SU-DHL-6 (cell line): ENCODE results near the gene THOC1.

Experiments used
- H2AFZ ChIP-seq: fragments of 200-600 bp; sonication (generic); 2 replicates; pipeline ENCODE4 v1.6.1; 2014; ENCODE audit warnings: low read depth, mild to moderate bottlenecking, moderate library complexity, mixed read lengths, antibody characterized with exemption, low read length; ENCODE audit not compliant: severe bottlenecking
- H3F3A ChIP-seq: fragments of 200-600 bp; shearing (Covaris generic); 2 replicates; pipeline ENCODE4 v1.6.0; 2016; ENCODE audit warnings: antibody characterized with exemption, mild to moderate bottlenecking; ENCODE audit not compliant: insufficient read depth
- H3K27ac ChIP-seq: fragments of 200-600 bp; sonication (generic); 2 replicates; pipeline ENCODE4 v1.5.1; 2016; ENCODE audit warnings: low read depth, mild to moderate bottlenecking, low read length, moderate library complexity, mixed read lengths
- H3K27me3 ChIP-seq: fragments of 200-600 bp; sonication (generic), shearing (Covaris generic); 2 replicates; pipeline ENCODE4 v1.6.0; 2014; ENCODE audit warnings: mild to moderate bottlenecking, low read length
- H3K36me3 ChIP-seq: fragments of 200-600 bp; sonication (generic); 2 replicates; pipeline ENCODE4 v1.6.1; 2014; ENCODE audit warnings: mild to moderate bottlenecking, low read length, mixed read lengths
- H3K4me2 ChIP-seq: fragments of 300-600, 200-600 bp; shearing (Covaris generic), sonication (generic); 2 replicates; pipeline ENCODE4 v1.6.0; 2014; ENCODE audit warnings: low read length, low read depth, mild to moderate bottlenecking; ENCODE audit not compliant: poor library complexity, severe bottlenecking
- H3K4me3 ChIP-seq: fragments of 200-600 bp; sonication (generic); 2 replicates; pipeline ENCODE4 v1.5.1; 2014; ENCODE audit warnings: antibody characterized with exemption, low read length, mild to moderate bottlenecking, mixed read lengths; ENCODE audit not compliant: insufficient read depth, poor library complexity, severe bottlenecking
- H3K79me2 ChIP-seq: fragments of 200-600 bp; sonication (generic); 2 replicates; pipeline ENCODE4 v1.6.1; 2014; ENCODE audit warnings: mild to moderate bottlenecking, low read length, moderate library complexity; ENCODE audit not compliant: insufficient read depth
- H3K9ac ChIP-seq: fragments of 200-600 bp; sonication (generic); 2 replicates; pipeline ENCODE4 v1.7.0; 2014; ENCODE audit warnings: mild to moderate bottlenecking, low read length
- H3K9me2 ChIP-seq: fragments of 200-600 bp; sonication (generic); replicated peaks from 2 replicates; pipeline ENCODE4 v1.6.1; 2014; ENCODE audit warnings: low read length; ENCODE audit not compliant: insufficient read depth
- H3K9me3 ChIP-seq: fragments of 200-600 bp; sonication (generic); 2 replicates; pipeline ENCODE4 v1.6.1; 2014; ENCODE audit warnings: low read length, mixed read lengths; ENCODE audit not compliant: insufficient read depth
- H4K20me1 ChIP-seq: fragments of 200-600 bp; sonication (generic); 2 replicates; pipeline ENCODE4 v1.6.1; 2014; ENCODE audit warnings: low read depth, mild to moderate bottlenecking, antibody characterized with exemption, low read length, moderate library complexity, mixed read lengths
- CTCF ChIP-seq: fragments of 200-600 bp; sonication (generic); IDR thresholded peaks from one replicate; pipeline ENCODE4 v1.5.1; 2017; ENCODE audit warnings: antibody characterized with exemption, mild to moderate bottlenecking, low read length, moderate library complexity; ENCODE audit not compliant: insufficient read depth, poor library complexity, severe bottlenecking
- EZH2phosphoT487 ChIP-seq: fragments of 200-600 bp; sonication (generic), shearing (Covaris generic); conservative IDR thresholded peaks from 2 replicates; pipeline ENCODE4 v1.6.1; 2018; ENCODE audit warnings: mild to moderate bottlenecking, antibody characterized with exemption, low read length, moderate library complexity, mixed read lengths

THOC1 gene

GRCh38 chr18:253121-253520 is 14.7 kb downstream of the THOC1 start:
- TF ChIP-seq CTCF: no peak
- TF ChIP-seq EZH2phosphoT487: no peak
- H3K36me3 ChIP-seq: peaks cover 42% of the 10 kb centered on the region; the same call in 1 of the 2 replicates

GRCh38 chr18:251572-251971 is 16.3 kb downstream of the THOC1 start:
- Histone ChIP-seq H4K20me1 (no peaks in the 10 kb centered on the region), H3F3A (no peaks in the 10 kb centered on the region), H3K27ac (no peak overlapping the region), H3K9me3 (no peaks in the 10 kb centered on the region), H3K9me2 (no peaks in the 10 kb centered on the region), H3K4me3 (no peak overlapping the region), H3K36me3 (peaks cover 35% of the 10 kb centered on the region; the same call in 1 of the 2 replicates), H2AFZ (no peak overlapping the region), H3K4me2 (no peak overlapping the region), H3K79me2 (no peaks in the 10 kb centered on the region), H3K27me3 (no peaks in the 10 kb centered on the region), H3K9ac (no peak overlapping the region)
- TF ChIP-seq EZH2phosphoT487 (no peak), CTCF (no peak)

More at GRCh38 chr18:253121-253520, 14.7 kb downstream of the THOC1 start:
- Histone ChIP-seq H3K4me3 (no peak overlapping the region), H3K27me3 (no peaks in the 10 kb centered on the region), H3K9me2 (no peaks in the 10 kb centered on the region), H4K20me1 (no peaks in the 10 kb centered on the region), H3K9me3 (no peaks in the 10 kb centered on the region), H3K9ac (no peak overlapping the region), H3K79me2 (no peaks in the 10 kb centered on the region), H3K4me2 (no peak overlapping the region), H3F3A (no peaks in the 10 kb centered on the region), H2AFZ (no peak overlapping the region), H3K27ac (no peak overlapping the region)

GRCh38 chr18:250685-251084 is 17.2 kb downstream of the THOC1 start:
- Histone ChIP-seq H3K9me2 (no peaks in the 10 kb centered on the region), H3K79me2 (no peaks in the 10 kb centered on the region), H3F3A (no peaks in the 10 kb centered on the region), H3K4me2 (no peak overlapping the region), H3K9ac (no peak overlapping the region), H3K27me3 (no peaks in the 10 kb centered on the region), H3K9me3 (no peaks in the 10 kb centered on the region), H4K20me1 (no peaks in the 10 kb centered on the region), H3K36me3 (peaks cover 37% of the 10 kb centered on the region), H3K4me3 (no peak overlapping the region), H3K27ac (no peak overlapping the region), H2AFZ (no peak overlapping the region)
- TF ChIP-seq EZH2phosphoT487: no peak
- no peak for TF ChIP-seq CTCF
